ENCODE data around the gene LAYN. TPM values are rescaled to one million over a fixed set of nuclear protein-coding genes. Genes with fewer than 3 reads are reported as not detected.

LAYN gene
- total and polyA plus RNA-seq, 2 of the 13 experiments (the other 11 are each of a cell fraction or from before 2014, with no cell fraction given) = 0.17 TPM; not detected in 1

GRCh38 chr11:111603611-111604130, 63.2 kb downstream of the LAYN start:
- no peaks in the 10 kb centered on the region for H3K27me3 ChIP-seq (ENCODE audit: control insufficient read depth in 1 of 2, insufficient read depth in 2 of 2, low read length in 2 of 2)
- peak overlapping the region; percentile 95 for H3K9ac ChIP-seq (ENCODE audit: insufficient read depth, low read depth, low read length)
- FAIRE-seq = peak; percentile 8
- peak overlapping the region; percentile 87 for H3K27ac ChIP-seq (ENCODE audit: extremely low read length, insufficient read depth, low read length)
- 3% methylated on average over 7 of the region's 7 CpGs for WGBS (ENCODE audit: low lambda C conversion rate)
- peak overlapping the region; percentile 90 for H3K4me2 ChIP-seq (ENCODE audit: low read depth, low read length)
- TF ChIP-seq ARID2 (CRISPR knock-in tag; IDR thresholded peaks at IDR 0.05; ENCODE audit: borderline replicate concordance) = 0 out of 2 replicates have a peak, but pooled peaks have one; percentile 35
- 0 out of 2 replicates have a peak, but pooled peaks have one; percentile 49 for TF ChIP-seq SMYD3 (CRISPR knock-in tag; IDR thresholded peaks at IDR 0.05)
- no peak for TF ChIP-seq CERS6 (CRISPR knock-in tag; IDR thresholded peaks at IDR 0.05)
- TF ChIP-seq HDAC1 (CRISPR knock-in tag; IDR thresholded peaks at IDR 0.05) = 0 out of 2 replicates have a peak, but pooled peaks have one; percentile 28
- no peak for TF ChIP-seq ZFP36L1 (CRISPR knock-in tag; IDR thresholded peaks at IDR 0.05)
- no peak for TF ChIP-seq ZNF567 (CRISPR knock-in tag; IDR thresholded peaks at IDR 0.05; ENCODE audit: borderline replicate concordance)
- no peak for TF ChIP-seq MYC (CRISPR knock-in tag; IDR thresholded peaks at IDR 0.05; ENCODE audit: borderline replicate concordance)
- TF ChIP-seq POLR2A (IDR thresholded peaks at IDR 0.05; ENCODE audit: insufficient read depth in 1 of 2, low read depth in 2 of 2, low read length in 2 of 2) = no peak
- TF ChIP-seq ZNF772 (CRISPR knock-in tag; IDR thresholded peaks at IDR 0.05) = 0 out of 2 replicates have a peak, but pooled peaks have one; percentile 43
- TF ChIP-seq HES4 (CRISPR knock-in tag; IDR thresholded peaks at IDR 0.05; ENCODE audit: borderline replicate concordance) = no peak
- no peak for TF ChIP-seq ZNF784 (CRISPR knock-in tag; IDR thresholded peaks at IDR 0.05; ENCODE audit: borderline replicate concordance)
- TF ChIP-seq PRDM15 (CRISPR knock-in tag; IDR thresholded peaks at IDR 0.05) = no peak
- DNase-seq (ENCODE audit: low spot score) = no peak
- TSS peak; percentile 60 for BruUV-seq (replicated peaks)
- intact Hi-C loops (cut with micrococcal nuclease; ENCODE audit: unreplicated experiment) (loop anchor here (1.0 to 5.0 kb wide), 4 partner anchors 24 to 174 kb away; no protein-coding TSS in a partner anchor), in situ Hi-C loops (cut with HindIII; ENCODE audit: extremely low pct_ligation_motif_present, low pct_unique_long_range_greater_than_20kb) (loop anchor here (5.0 kb wide), 2 partner anchors 174 to 239 kb away; no protein-coding TSS in a partner anchor)
- H4K20me1 ChIP-seq (ENCODE audit: insufficient read depth, low read length) = peaks cover 10% of the 10 kb centered on the region
- H2AFZ ChIP-seq (ENCODE audit: low read length) = no peak overlapping the region
- no peaks in the 10 kb centered on the region for H3K36me3 ChIP-seq (replicated peaks in 1 of 2; ENCODE audit: control insufficient read depth in 1 of 2, insufficient read depth in 2 of 2, low read length in 2 of 2)
- H3K9me3 ChIP-seq (ENCODE audit: low read length) = no peaks in the 10 kb centered on the region
- peaks cover 61% of the 10 kb centered on the region for H3K79me2 ChIP-seq (ENCODE audit: insufficient read depth, low read length)
- ChIA-PET CTCF (ENCODE audit: low intra/inter-chr PET ratio, low total read pairs) (interaction anchor here (2.6 kb wide), 1 partner anchor 174 kb away, joined by 16 read pairs; no protein-coding TSS in a partner anchor), POLR2A (interaction anchor here (1.0 to 3.1 kb wide), 4 partner anchors 30 to 174 kb away, joined by 3 to 17 read pairs (median 4); partner anchors contain the start of gene PPP2R1B)
- peak overlapping the region; percentile 84 to 95 (median 90) for H3K4me3 ChIP-seq (replicated peaks in 1 of 3; ENCODE audit: insufficient read depth in 1 of 3, low read depth in 2 of 3, low read length in 3 of 3)
- ATAC-seq = no peak
- peaks cover 52% of the 10 kb centered on the region for H3K4me1 ChIP-seq (ENCODE audit: insufficient read depth, low read length)
